GM18520 (cell line): ENCODE data around the gene PANX1.
A peak's percentile ranks its signal among the peaks of the same experiment; 100 is the strongest.
"Not testable (repeated sequence)": the region's sequence is repeated elsewhere in the genome, so short reads cannot be mapped to it uniquely, and the experiment has no call there.

ENCODE experiments used
- ATAC-seq: cut with Tn5 transposase; IDR thresholded peaks from one replicate; pipeline ENCODE4 v1.9.1; 2021; ENCODE audit not compliant: unreplicated experiment

PANX1 gene

DNA sequence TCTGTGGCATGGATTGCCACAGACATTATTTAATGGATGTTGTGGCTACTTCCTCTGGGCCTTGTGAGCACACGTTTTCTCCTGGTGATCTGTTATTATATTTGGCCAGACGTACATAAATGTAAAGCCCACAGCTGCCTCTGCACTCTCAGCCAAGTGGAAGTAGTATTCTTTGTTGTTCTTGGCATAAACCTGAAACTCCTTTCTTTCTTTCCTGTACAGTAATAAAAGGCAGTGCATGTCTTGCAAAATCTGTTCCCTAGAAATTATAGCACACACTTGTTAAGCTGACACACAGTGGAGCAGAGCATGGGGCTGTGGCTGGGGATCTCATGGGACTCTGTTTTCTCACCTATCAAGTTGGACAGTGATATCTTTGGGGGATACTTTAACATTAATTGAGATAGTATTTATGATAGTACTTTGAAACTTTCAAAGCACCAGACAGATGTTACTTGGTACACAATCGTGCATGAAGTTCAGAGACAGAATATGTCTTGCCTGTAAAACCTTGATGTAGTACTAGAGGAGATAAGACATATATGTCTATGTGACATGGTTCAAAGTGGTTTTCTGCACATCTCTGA lies 20.9 kb downstream of the PANX1 start:
- no peak for ATAC-seq

DNA sequence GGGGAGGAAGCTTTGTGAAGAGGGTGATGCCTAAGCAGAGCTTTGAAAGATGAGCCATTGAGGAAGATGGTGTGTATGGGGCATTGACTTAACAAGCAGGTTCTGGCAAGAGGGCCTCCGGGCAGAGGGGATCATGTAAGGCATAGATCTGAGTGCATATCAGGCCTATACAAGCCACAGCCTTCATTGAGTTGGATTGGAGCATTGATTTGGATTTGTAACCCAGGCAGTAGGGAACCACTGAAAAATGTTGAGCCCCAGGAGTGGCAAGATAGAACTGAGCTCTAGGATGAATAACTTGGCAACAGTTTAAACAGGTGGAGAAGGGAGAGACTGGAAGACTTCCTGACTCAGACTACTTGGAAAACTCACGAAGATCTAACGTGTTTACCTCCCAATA lies 21.4 kb downstream of the PANX1 start:
- no peak for ATAC-seq

DNA sequence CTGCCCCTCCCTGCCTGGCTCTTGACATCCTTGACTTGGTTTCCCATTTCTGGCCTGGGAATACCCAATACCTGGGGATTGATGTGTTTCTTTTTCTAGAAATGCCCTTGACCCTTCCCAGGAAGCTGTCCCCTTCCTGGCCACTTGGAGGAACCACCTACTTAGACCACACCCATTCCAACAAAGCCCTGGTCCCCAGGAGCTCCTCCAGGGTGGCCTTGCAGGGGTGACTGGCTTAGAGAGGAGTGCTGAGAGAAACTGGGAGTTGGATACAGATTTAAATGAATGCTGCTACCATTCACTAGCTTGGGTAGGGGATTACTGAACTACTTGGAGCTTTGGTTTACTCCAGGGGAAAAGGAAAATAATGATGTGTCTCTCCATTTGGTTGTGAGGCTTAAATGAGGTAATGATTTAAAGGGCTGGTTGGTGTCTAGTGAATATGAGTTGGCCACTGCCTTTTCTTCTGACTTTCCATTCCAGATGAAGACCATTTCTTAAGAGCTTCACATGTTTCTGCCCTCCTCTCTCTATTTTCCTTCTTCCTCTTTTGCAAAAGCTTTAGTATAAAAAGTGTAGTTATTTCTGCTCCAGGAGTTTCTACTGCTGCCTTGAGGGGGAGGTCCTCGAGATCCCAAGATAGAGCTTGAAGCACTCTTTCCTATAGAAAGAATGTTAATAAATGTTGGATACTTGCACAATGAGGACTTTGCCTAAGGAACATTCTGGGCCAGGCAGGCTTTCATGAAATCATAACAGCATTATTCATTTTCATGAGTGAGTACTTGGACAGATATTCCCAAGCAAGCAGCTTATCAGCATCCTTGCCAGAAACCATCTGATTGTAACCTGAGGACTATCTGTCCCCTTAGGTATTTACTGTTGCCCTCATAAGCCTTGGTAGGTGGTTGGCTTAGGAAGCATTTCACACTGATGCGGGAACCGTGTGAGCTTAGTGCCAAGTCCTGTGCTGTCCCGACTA lies 22.4 kb downstream of the PANX1 start:
- ATAC-seq: no peak

DNA sequence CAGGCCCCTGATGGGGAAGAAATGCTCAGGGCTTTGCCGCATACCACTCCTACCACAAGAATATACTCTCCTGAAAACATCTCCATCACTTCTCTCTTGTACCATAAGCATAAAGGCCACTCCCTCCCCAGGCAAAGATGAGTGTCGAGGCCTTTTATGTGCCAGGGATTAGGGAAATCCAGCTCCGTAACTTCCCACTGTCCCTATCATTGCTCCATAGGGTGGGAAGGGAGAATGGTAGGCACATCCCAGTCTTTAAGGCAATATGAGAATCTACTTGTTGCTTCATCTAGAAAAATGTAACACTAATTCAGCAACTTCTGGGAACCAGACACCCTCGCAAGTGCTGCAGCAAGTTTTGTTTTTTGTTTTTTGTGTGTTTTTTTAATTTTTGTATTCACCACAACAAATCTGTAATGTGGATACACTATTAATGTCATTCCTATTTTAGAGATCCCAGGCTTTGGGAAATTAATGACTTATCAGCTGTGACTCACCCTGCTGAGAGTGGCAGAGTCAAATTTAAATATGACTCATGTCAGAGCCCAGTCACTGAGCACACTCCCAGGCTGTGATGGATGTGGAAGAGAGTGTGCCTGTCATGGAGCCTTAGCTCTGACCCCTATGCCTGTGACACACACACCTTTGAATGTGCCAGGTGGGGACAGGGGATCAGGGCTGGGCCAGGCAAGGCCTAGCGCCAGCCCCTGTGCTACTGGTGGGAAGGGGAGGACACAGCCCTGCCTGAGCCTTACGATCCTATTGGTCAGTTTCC lies 23.4 kb downstream of the PANX1 start:
- peak; percentile 70 for ATAC-seq

DNA sequence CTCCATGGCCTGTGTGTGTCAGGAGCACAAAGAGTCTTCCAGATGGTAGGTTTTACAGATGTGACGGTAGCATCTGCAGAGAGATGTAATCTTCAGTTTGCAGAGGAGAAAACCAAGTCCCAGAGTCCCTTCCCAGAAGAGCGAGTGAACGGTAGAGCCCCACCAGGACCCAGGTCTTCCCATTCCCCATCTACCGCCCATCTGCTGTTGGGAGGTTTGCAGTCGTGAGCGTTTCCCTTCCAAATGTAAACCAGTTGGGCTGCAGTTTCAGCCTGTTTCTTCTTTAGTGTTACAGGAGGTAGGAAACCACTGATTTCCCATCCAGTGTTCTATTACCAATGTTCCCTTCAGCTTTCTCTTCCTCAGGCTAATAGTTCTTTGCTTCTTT lies 24.0 kb downstream of the PANX1 start:
- ATAC-seq: no peak

DNA sequence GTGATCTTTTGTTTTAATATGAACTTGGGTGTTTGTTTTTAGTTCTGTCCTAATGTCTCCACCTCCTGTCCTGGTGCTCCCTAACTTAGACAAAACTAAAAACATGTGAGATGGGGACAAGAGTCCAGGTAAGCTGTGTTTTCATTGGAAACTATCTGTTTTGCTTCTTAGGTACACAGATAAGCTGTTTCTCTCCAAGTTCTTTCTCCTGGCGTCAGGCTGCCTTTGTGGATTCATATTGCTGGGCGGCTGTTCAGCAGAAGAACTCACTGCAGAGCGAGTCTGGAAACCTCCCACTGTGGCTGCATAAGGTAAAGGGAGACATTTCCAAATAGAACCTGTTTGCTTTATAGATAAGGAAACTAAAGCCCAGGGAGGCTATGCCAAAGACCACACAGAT lies 24.7 kb downstream of the PANX1 start:
- no peak for ATAC-seq

DNA sequence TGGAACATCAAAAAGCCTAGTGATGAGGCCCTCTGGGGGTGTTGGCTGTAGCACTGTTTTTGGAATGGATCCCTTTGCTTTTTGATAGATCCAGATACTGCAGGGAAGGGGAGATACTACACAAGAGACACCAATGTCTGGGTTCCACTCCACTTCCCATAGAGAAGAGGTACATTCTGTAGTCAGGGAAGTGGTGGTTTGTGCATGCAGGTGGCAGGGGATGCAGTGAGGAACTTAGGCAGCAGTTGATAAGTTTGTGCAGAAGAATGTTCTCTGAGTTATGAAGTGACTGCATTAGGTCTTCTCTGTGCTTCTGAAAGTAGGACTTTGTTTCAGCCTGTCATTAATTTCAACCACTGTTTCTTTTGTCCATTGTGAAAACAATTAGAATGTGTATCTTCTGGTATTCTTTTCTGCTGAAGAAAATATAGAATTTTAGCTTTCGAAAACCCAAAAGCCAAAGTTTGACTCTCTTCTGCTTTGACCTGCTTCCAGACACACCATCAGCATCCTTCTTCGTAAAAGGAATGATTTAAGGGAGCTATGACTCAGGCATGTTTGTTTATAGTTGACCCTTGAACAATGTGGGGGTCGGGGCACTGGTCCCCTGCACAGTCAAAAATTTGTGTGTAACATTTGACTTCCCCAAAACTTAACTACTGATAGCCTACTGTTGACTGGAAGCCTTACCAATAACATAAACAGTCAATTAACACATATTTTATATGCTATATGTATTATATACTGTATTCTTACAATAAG lies 25.6 kb downstream of the PANX1 start:
- ATAC-seq: no peak

DNA sequence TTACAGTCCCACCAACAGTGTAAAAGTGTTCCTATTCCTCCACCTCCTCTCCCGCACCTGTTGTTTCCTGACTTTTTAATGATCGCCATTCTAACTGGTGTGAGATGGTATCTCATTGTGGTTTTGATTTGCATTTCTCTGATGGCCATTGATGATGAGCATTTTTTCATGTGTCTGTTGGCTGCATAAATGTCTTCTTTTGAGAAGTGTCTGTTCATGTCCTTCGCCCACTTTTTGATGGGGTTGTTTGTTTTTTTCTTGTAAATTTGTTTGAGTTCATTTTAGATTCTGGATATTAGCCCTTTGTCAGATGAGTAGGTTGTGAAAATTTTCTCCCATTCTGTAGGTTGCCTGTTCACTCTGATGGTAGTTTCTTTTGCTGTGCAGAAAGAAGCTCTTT lies 28.7 kb downstream of the PANX1 start:
- ATAC-seq: not testable (repeated sequence)

DNA sequence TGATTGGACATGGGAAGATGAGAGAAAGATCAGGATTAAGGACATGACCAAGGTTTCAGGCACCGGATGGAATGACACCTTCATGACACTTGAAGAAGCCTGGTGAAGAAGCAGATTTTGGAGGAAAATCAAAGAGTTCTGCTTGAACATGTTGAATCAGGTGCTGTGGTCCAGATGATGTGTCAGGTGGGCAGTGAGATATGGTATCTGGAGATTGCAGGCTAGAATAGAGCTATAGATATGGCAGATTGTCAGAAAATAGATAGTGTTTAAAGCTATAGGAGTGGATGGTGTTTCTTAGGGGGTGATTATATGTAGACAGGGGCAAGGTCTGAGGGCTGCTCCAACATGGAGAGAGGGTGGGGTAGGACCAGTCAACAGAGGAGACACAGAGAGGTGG lies 40.2 kb downstream of the PANX1 start:
- ATAC-seq: no peak

DNA sequence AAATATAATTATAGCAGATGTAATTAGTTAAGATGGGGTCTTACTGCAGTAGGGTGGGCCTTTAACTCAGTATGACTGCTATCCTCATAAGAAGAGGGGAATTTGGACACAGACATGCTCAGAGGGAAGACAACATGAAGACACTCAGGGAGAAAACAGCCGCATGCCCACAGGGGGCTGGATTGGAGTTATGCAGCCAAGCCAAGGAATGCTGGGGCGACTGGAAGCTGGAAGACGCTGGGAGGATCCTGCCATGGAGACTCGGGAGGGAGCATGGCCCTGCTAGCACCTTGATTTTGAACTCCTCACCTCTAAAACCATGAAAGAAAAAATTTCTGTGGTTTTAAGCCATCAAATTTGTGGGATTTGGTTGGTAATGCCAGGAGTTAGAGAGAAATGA lies 40.9 kb downstream of the PANX1 start:
- no peak for ATAC-seq

DNA sequence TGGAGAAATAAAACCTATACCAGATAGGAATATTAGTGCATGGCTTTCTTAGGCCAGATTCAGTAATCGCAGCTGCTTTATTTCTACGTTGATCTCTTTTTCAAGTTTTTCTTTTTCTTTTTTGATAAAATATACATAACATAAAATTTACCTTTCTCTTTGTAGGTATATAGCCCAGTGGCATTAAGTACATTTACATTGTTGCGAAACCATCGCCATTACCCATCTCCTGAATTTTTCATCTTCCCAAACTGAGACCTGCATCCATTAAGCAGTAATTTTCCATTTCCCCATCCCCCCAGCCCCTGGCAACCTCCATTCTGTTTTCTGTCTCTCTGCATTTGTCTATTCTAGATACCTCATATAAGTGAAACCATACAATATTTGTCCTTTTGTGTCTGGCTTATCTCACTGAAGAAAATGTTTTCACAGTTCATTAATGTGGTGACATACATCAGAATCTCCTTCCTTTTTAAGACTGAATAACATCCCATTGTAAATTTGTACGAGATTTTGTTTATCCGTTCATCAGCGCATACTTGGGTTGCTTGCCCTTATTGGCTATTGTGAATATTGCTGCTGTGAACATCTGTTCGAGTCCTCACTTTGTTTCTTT lies 41.4 kb downstream of the PANX1 start:
- no peak for ATAC-seq

DNA sequence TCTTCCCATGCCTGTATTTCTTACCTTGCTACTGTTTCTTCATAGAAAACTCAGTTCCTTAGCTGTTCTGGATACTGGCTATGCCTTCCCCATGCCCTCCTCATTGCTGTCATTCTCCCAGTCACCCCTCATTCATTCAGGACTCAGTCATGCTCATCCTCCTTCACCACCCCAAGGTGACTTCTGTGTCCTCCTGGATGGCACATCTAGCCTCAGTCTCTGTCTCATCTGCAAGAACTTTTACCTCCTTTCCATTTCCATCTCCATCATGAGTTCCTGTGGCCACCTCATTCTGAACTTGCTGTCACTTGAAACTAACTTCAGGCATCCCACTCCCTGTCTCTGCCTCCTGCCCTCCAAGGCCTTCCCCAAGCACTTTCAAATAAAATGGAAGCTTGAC lies 42.3 kb downstream of the PANX1 start:
- ATAC-seq: no peak

DNA sequence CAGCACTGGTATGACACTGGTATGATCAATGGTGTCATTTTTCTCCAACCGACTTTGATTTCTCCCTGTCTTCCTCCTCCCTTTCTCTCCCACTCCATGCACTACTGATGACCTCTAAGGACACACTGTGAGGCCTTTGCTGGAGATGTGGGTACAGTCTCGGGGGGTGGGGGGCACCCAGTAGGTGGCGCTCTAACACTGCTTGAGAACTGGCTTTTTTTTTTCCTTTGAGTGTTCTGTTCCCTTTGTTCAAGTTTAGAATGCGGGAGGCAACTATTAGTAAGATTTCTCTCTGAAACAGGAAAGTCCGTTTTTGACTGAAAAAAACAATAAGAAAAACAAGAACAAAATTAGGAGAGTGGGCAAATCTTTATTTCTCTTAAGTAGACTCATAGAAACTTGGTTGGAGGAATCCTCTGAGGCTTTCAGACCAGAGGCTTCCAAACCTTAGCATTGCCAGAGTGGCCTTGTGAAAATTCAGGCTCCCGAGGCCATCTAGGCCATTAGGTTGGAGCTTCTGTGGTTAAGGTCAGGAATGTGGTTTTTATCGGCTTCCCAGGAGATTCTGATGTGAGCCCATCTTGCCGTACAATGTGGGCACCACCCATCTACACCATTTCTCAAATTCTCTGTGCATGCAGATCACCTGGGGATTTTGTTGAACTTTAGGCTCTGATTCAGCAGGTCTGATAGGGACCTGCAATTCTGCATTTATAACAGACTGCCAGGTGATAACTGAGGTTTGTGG lies 43.2 kb downstream of the PANX1 start:
- ATAC-seq: no peak

DNA sequence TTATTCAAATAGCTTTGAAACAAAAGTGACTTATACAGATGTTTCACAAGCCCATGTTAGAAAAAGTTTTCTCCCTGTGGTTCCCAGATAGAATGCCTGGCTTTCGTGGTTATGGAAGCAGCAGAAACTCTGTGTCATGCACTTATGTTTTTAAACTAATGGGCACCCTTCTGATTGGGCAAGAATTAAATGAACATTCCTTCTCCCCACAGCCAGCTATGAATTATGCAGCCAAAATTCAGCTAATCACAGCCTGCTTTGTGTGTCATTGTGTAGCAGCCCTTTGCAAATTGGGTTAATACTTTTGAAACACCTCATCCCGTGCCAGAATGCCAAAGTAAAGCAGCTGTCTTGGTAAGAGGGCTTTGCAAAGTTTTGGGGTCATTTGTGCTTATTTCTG lies 46.9 kb downstream of the PANX1 start:
- ATAC-seq: no peak

DNA sequence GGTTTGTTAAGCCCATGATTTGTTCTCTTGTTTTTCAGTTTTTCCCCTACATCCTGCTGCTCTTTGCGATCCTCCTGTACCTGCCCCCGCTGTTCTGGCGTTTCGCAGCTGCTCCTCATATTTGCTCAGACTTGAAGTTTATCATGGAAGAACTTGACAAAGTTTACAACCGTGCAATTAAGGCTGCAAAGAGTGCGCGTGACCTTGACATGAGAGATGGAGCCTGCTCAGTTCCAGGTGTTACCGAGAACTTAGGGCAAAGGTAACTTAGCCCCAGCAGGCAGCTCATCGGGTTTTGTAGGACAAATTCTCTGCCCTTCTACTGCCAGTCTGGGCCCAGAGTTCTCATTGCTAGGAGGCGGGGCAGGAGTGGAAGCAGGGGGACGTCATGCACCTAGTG lies 49.7 kb downstream of the PANX1 start:
- ATAC-seq: no peak

DNA sequence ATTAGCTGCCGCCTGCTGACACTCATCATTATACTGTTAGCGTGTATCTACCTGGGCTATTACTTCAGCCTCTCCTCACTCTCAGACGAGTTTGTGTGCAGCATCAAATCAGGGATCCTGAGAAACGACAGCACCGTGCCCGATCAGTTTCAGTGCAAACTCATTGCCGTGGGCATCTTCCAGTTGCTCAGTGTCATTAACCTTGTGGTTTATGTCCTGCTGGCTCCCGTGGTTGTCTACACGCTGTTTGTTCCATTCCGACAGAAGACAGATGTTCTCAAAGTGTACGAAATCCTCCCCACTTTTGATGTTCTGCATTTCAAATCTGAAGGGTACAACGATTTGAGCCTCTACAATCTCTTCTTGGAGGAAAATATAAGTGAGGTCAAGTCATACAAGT lies 51.1 kb downstream of the PANX1 start:
- ATAC-seq: no peak

DNA sequence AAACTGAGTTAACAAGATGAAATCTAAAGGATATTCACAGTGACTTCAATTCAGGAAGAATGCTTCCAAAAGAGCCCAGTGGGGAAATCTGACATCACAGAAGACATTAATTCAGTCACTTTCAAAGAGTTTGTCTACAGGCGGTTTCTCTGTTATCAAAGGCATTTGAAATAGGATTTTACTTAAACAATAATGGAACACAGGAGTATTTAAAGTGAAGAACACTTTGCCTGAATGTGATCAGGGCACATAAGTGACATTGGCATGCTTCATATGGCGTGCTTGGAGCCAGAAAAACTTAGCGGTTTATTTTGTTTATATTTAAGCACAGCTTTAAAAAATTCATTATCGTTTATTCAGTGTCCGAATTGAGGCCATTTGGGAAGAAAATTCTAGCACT lies 52.9 kb downstream of the PANX1 start:
- no peak for ATAC-seq

DNA sequence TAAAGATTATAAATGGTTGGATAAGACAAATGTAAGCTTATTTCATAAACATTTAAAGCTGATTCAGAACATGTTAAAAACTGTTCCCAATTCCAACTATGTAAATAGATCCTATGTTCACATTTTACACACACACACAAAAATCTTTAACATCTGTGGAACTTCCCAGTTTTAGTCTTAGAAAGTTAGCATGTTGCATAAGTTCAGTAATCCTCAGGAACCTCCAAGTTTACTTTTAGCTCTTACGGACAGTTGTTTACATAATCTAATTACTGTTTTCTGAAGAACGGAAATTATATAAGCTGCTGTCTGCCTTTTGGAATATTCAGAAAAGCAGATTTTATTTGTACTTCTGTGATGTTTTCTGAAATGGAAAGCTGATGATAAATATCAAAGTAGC lies 53.3 kb downstream of the PANX1 start:
- no peak for ATAC-seq

DNA sequence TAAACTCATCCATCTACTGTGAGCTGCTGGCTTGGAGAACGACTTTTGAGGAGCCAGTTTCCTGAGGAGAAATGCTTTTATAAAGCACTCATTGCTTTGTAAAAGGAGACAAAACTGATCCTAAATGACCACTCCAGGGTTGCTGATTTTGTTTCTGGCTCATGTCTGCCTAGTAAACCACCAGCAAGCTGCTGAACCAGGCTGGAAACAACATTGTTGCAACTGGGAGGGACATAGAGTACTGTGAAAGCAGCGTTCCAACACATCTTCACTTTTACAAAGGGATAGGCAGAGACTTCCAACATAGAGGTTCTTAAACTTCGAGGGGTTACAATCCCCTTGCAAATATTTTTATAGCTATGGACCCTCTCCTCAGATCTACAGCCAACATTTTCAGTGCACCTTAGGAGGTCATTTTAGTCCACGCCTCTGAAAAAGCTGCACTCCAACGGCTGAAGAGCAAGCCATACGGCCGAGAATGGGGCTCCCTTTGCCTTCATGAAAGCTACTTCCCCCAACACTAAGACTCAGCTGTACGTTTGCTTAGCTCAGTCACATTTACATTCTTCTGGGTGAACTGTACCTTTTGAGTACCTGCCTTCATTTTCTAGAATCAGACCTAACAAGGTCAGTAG lies 54.7 kb downstream of the PANX1 start:
- no peak for ATAC-seq

DNA sequence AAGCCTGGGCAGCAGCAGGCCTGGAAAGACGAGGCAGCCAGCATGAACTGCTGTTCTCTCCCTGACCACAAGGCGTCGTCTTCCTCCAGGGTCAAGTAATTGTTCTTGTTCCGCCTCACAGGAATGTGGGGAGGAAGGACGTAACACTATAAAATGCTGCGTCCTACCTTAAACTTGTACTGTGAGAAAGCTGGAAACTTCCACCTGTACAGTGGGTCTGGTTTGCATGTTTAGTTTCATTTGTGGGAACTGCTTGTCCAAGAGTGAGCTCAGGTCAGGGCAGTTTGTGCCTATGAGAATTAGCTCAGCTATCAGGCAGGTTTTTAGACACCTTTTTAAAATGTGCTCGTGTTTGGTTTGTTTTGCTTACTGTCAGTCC lies 55.2 kb downstream of the PANX1 start:
- ATAC-seq: peak; percentile 40
